NCI-H345 treated with DMSO at 0.1 percent for 48 hours (cell line): ENCODE measurements around the gene CLEC2A.
"Not testable (repeated sequence)": the region's sequence is repeated elsewhere in the genome, so short reads cannot be mapped to it uniquely, and the experiment has no call there.

Experiments used
- DNase-seq: peaks from one replicate; lab custom pipeline; 2025; ENCODE audit not compliant: unreplicated experiment; lab: John Stamatoyannopoulos, UW

CLEC2A gene, protein sequence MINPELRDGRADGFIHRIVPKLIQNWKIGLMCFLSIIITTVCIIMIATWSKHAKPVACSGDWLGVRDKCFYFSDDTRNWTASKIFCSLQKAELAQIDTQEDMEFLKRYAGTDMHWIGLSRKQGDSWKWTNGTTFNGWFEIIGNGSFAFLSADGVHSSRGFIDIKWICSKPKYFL

DNA sequence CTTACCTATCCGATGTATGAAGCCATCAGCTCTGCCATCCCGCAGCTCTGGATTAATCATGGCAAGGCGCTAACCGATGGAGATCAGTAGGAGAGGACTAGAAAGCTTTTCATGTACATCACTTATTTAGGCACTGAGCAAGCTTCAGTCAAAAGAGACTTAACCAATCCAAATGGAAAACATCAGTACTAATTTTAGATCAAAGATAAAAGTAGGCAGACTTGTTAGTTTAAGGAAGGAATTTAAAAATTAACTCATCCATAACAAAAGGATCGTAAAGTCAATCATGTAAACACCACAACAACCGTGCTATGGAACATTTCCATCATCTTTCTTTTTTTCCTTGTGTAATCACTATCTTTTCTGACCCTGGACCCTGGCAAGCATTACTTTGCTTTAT, at the start of gene CLEC2A:
Gene CLEC2A (minus strand): TSS at position 101 of the 400 bp plus-strand sequence. CDS start 41 bp downstream, at position 60.
- no peak for DNase-seq

DNA sequence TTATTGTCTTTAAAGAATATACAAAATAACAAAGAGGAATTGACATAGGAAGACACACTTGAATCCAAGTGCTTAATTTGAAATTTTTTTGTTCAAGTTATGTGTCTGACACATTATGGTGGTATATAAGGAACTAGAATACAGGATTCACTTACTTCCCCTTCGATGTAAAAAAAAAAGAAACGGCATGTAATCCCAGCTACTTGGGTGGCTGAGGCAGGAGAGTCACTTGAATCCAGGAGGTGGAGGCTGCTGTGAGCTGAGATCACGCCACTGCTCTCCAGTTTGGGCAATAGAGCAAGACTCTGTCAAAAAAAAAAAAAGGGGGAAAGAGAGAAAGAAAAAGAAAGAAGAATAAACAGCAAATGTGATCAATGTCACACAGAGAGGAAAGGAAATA, 48.0 kb upstream of the CLEC2A start:
- DNase-seq: no peak

DNA sequence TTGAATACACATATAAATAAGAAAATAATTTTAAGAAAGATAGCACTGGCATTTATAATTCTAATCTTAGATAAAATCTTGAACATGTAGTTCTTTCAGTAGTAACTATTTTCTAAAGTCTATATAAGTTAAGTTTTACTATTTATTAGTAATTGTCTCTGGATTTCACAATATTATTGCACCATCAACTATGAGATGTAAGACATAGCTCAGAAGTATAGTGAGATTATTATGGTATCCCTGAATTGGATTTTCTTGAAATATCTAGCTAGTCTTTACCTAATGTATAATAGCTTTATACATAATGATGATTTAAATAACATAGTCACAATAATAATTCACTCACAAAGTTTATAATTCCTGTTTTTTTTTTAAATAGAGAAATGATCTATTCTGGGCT, 45.7 kb upstream of the CLEC2A start:
- no peak for DNase-seq

DNA sequence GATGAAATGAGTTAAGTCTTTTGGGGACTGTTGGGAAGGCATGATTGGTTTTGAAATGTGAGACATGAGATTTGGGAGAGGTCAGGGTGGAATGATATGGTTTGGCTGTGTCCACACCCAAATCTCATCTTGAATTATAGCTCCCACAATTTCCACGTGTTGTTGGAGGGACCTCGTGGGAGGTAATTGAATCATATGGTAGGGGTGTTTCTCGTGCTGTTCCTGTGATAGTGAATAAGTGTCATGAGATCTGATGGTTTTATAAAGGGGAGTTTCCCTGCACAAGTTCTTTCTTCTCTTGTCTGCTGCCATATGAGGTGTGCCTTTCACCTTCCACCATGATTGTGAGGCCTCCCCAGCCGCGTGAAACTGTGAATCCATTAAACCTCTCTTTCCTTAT, 44.5 kb upstream of the CLEC2A start:
- not testable (repeated sequence) for DNase-seq

DNA sequence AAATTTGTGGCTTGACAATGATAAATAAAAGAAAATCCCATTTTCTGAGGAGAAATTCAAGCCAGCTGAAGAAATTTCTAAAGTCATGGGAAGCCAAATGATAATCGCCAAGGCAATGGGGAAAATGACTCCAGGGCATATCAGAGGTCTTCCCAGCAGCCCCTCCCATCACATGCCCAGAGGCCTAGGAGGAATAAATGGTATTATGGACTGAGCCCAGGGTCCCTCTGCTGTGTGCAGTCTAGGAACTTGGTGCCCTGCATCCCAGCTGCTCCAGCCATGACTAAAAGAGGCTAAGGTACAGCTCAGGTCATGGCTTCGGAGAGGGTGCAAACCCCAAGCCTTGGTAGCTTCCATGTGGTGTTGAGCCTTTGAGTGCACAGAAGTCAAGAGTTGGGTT, 43.4 kb upstream of the CLEC2A start:
- DNase-seq: no peak

DNA sequence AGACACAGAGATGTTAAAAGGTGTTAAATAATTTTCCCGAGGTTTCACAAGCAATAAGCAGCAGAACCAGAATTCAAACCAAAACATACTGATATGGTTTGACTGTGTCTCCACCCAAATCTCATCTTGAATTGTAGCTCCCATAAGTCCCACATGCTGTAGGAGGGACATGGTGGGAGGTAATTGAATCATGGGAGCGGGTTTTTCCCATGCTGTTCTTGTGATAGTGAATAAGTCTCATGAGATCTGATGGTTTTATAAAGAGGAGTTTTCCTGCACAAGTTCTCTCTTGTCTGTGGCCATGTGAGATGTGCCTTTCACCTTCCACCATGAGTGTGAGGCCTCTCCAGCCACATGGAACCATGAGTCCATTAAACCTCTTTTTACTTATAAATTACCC, 42.6 kb upstream of the CLEC2A start:
- not testable (repeated sequence) for DNase-seq

DNA sequence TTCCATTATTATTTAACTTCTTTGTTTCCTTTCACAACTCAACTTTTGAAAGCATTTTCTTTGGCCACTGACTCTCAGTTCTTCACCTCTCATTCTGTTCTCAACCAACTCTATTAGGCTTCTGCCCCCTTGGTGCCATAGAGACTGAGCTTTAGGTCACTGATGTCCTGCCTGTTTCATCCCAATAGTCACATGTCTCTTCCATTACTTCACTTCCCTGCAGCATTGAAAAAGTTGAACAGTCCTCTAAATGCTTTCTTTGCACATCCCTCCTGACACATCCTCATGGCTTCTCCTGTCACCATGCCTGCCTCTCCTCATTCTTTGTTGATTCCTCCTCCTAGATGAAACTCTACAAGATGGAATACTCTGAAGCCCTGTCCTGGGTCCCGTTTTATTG, 41.8 kb upstream of the CLEC2A start:
- DNase-seq: no peak

DNA sequence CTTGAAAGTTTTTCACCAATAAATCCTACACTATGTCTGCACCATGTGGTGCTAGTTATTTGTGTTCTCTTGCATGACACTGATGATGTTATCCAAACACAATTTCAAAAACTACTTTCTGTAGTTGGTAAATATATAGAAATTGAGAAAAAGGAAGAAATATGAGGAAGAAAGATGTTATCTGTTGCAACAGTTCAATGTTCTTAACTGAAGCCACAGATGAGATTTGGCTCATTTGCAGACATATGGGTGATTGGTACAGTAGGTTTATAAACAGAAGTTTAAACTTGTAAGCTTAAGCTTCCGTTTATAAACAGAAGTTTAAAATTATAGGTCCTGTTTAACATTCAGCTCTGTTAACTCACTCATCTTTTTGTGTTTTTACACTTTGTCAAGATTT, 39.0 kb upstream of the CLEC2A start, which contains the start of gene CLEC12A:
Gene CLEC12A (plus strand): TSS at position 229 of the 400 bp plus-strand sequence. CDS start 188 bp downstream, outside the sequence.
- DNase-seq: no peak

DNA sequence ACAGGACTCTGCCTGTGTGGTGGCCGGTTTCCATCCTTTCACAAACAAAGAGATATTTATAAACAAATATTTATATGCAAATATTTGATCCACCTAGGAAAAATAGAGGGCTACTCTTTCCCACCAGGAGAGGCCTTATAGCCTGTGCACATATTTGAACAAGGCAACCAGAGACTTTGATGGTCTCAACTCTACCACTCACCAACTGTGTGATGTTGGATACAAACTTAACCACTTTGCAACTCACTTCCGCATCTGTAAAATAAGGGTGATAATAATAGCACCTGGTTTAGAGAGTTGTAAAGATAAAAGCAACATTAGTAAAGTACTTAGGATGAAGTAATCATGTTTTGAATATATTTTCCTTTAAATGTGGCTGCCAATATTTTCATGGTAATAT, 37.5 kb upstream of the CLEC2A start:
- no peak for DNase-seq

DNA sequence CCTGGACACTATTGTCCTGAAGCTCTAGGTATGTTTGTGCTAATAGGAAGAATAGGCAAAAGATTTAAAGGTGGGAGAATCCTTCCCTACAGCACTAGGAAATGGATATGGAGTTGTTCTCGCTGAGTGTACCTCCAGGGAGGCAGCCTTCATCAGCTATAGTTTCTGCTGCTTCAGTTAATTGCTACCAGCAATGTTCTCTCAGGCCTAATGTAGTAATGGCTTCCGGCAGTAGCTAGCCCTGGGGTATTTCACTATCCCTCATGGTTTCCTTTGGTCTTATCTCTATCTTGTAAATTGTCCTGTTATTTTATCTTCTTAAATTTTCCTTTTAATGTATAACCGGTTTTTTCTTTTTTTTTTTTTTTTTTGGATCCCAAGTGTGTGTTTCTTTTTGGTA, 29.7 kb upstream of the CLEC2A start:
- no peak for DNase-seq

DNA sequence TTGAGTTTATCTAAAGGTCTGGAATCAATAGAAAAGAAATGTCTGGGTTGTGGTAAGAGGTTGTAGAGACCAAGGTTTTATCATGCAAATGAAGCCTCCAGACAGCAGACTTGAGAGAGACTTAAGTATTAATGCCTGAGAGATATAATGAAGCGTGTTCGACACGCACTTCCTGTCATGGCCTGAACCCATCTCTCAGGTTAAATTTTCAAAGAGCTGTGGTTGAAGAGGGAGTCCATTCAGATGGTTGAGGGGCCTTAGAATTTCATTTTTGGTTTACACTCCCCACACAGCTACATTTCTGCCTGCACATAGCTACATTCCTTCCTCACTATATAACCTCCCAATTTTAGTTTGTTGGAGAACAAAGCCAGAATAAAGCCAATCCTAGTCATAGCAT, 28.9 kb upstream of the CLEC2A start:
- DNase-seq: no peak

DNA sequence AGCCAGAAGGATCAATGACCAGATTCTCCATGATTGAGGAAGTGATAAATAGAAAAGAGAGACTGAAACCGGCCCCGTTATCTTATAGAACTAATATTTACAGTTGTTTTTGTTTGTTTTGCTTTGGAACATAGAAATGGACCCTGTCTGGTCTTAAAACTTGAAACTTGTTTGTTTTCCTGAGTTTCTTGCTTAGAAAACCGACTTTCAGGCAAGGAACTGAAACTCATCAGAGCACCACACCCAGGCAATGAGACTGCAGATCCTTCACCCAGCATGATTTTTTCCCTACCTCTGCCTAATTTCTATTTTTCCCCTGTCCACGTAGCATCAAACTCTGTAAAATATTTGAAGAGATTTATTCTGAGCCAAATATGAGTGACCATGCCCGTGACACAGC, 28.4 kb upstream of the CLEC2A start:
- no peak for DNase-seq

DNA sequence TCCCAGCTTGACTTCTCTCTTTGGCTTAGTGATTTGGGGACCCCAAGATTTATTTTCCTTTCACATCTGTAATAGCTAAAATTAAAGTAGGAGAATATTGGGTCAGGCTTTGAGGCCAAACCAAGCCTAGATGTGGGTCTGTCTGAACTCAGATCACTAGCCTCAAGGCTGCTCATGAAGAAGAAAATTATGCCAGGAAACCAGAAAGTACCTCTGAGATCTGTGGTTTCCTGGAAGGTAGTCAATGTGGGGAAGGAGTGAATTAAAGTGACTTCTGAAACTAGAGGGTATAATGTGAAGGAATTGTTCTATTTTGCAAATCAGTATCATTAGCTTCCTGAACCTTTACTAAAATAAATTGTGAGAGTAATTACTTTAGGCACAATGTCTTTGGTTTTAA, 25.7 kb upstream of the CLEC2A start:
- no peak for DNase-seq

DNA sequence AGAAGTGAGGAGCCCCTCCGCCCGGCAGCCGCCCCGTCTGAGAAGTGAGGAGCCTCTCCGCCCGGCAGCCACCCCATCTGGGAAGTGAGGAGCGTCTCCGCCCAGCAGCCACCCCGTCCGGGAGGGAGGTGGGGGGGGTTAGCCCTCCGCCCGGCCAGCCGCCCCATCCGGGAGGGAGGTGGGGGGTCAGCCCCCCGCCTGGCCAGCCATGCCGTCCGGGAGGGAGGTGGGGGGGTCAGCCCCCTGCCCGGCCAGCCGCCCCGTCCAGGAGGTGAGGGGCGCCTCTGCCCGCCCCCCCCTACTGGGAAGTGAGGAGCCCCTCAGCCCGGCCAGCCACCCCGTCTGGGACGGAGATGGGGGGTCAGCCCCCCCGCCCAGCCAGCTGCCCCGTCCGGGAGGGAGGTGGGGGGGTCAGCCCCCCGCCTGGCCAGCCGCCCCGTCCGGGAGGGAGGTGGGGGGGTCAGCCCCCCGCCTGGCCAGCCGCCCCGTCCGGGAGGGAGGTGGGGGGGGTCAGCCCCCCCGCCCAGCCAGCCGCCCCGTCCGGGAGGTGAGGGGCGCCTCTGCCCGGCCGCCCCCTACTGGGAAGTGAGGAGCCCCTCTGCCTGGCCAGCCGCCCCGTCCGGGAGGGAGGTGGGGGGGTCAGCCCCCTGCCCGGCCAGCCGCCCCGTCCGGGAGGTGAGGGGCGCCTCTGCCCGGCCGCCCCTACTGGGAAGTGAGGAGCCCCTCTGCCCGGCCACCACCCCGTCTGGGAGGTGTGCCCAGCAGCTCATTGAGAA, 21.0 kb upstream of the CLEC2A start:
- DNase-seq: not testable (repeated sequence)

DNA sequence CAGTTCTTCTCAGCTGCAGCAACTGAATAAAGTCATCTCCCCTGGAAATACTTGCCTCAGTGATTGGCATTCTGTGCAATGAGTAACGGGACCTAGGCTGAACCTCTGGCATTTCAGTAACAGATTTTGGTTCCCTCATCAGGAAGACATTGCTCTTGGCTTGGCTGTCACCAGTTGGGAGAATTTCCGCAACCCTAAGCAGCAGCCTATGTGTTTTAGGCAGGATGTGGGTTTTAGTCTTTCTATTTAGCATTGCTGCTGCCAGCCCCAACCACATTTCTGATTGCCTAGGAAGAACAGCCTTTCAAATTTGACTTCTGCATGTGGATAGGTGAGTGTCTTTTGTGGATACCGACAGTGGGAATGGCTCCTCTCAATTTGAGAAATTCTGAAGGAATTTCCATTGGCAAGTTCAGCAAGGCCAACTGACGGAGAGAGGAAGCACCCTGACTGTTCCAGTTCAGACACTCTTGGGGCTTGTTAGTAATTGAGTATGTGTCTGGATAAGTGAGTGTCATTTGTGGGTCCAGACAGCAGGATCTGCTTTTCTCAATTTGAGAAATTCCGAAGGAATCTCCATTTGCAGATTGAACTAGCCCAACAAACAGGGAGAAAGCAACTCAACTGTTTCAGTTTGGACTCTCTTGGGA, 19.0 kb upstream of the CLEC2A start:
- no peak for DNase-seq

DNA sequence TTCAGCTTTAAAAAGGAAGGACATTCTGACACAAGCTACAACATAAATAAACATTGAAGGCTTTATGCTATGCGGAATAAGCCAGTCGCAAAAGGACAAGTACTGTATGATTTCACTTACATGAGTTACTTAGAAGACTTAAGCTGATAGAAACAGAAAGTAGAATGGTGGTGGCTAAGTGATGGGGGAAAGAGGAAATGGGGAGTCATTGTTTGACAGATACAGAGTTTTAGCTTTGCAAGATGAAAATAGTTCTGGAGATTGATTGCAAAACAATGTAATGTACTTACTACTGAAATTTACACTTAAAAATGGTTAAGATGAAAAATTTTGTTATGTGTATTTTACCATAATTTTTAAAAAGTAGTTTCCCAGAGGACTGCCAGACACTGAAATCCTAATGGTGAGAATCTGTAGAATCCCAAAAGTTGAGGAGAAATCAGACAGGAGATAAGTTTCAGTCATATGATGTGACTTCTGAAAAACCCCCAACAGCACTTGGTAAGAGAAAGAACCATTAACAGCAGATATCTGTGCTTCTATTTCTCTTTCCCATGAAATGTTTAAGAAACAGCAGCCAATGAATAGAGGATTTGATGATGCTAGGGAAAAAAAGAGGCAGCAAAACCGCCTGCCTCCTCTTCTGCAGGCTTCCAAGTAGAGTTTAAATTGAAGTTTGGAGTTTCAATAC, 16.6 kb upstream of the CLEC2A start:
- no peak for DNase-seq

DNA sequence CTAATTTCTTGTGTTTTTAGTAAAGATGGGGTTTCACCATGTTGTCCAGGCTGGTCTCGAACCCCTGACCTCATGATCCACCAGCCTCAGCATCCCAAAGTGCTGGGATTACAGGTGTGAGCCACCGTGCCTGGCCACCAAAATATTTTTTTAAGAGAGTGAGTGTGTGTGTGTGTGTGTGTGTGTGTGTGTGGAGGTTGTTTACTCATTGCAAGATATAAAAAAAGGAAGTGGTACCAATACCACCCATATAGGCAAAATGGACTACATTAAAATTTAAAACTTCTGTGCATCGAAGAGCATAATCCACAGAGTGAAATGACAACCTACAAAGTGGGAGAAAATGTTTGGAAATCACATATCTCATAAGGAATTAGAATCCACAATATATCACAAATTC, 15.5 kb upstream of the CLEC2A start:
- no peak for DNase-seq

DNA sequence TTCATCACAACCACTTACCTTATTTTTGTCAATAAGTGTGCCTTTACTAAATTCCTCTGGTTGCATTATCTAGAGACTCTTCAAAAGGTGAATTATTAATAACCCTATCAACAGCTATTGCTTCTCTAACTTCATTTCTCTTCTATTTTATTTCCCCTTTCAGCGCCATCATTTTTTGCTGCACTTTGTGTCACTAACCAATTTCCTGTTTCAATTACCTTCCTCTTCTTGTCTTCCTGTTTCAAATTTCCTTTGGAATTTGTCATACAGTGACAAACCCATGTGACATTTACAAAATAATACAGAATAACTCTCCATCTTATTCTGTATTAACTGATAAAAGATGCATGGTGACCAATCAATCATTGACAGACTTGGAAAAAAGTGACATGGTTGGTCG, 12.2 kb upstream of the CLEC2A start:
- DNase-seq: no peak

DNA sequence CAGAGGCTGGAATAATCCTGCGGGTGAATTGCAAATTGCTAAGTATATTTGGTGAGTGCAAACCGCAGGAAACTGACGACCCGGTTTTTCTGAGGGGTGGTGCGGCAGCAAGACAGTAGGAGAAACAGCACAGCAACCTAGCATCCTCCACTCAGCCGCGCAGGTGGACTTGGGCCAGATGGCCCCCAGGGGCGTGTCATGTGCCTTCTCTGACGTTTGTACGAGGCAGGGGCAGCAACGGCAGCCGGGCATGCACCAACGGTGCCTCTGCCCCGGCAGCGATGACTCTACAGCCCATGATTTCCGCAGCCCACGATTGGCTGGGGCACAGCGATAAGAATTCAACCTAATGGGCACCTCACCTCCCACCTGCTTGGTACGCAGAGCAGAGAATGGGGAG, 11.1 kb upstream of the CLEC2A start:
- DNase-seq: peak; percentile 45

DNA sequence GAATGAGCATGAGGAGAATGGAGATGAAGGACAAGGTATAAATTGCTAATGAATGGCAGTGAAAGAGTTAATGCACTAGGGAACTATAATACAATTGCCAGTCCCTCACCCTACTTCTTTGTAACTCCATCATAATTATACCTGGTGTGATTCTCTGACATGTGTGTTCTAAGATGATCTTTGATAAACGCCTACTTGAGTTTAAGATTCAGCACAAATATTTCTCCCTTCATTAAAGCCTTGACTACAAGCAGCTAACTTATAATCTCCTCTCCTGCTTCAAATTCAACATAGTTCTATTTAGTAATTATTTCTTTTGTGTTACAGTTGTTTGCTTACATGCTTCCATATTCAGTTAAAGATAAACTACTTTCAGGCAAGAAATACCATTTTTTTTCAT, 9.7 kb upstream of the CLEC2A start:
- no peak for DNase-seq

DNA sequence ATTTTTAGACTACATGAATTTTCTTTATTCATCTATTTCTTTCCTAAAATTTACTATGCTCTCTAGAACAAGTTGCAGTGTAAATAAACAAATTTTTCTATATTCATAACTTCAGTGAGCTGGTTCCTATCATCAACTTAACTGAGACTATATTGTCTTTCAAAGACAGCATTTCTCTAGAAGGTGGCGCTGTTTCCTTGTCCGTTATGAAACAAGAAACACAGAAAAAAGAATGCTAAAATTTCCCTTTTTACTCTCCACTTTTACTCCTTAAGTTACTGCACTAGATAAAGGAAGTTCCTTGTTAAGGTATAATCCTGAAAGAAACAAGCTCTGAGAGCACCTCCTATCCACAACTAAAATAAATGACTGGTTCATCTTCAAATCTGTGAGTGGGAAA, 8.2 kb upstream of the CLEC2A start:
- no peak for DNase-seq

DNA sequence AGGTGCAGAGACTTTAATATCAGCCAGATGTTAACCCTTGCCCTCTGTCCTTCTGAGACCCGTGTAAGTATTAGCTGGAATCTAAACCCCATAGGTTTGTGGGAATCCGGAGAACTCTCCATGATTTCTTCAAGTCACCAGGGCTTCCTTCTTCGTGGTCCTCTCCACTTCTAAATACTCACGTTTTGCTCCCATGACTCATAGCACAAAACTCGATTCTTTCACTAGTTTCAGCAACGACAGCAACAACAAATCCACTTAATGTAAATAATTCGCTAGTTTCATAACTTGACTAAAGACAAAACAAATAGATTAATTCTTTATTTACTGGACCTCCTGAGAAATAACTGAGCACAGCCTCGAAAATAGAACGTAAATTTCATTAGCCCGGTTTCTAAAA, 4.4 kb upstream of the CLEC2A start:
- no peak for DNase-seq
